GM15510 (cell line): ENCODE results near the gene CHTF18.

Source experiments
- POLR2A ChIP-seq: IDR thresholded peaks from 3 replicates; pipeline ENCODE4 v1.6.1; 2011; ENCODE audit warnings: borderline replicate concordance; ENCODE audit not compliant: insufficient read length; ENCODE audit errors: extremely low read depth

The CHTF18 gene

DNA sequence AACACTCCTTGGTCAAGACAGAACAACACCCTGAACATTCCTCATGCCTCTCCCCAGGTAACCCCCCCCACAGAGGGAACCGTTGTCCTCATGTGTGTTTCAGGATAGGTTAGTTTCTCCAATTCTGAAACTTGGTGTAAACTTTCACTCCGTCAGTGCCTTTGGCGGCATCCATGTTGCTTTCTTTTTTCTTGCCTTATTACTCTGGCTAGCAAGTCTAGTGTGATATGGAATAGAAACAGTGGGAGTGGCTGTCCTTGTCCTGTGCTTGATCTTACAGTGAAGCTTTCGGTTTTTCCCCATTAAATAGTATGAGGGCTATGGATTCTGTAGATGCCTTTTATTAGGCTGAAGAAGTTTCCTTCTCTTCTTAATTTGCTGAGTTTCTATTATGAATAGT is 47.8 kb downstream of the CHTF18 start:
- no peak for TF ChIP-seq POLR2A

DNA sequence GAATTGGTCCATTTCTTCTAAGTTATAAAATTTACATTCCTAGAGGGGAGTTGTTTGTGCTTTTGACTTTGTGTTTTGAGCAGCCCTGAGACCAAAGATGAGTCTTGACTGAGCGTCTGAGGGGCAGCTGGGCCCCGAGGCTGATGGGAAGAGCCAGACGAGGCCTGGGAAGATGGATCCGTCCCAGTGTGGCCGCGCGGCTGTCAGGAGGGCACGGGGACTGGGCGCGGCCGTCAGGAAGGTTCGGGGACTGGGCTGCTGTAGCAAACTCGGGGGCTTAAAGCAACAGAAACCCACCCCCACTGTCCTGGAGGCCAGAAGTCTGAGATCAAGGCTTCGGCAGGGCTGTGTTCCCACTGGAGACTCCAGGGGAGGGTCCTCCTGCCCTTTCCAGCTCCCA is 50.3 kb downstream of the CHTF18 start:
- TF ChIP-seq POLR2A = no peak

DNA sequence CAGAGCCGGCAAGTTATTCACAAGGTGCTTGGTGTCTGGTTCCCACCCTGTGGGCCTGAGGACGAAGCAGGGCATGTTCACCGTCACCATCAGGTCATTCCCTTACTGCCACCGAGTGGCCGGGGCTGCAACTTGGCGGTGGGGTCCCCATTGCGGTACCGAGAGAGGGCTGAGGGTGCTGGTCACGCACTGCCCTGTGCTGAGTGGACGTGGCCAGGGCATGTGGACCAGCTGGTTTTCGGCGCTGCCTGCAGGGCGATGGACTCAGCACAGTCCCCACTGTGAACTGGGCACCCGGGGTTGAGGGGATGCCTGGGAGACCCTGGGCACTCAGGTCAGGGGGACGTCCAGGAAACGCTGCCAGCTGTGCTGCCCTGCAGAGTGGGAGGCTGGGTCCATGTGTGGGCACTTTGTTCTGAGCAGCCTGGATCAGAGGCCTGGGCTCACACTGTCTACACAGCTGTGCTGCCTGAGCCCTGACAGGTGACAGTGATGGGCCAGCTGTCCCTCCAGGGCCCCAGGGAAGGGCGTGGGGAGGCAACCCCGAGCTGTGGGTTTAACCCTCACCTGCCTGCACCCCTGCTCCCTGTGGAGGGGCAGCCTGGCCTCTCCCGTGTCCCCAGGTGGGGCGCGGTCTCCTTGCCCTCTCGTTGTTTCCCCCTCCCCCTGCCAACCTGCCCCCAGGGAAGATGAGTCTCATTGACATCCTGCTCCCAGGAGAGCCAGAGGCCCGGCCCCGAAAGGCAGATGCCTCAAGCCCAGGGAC is 51.4 kb downstream of the CHTF18 start:
- no peak for TF ChIP-seq POLR2A

DNA sequence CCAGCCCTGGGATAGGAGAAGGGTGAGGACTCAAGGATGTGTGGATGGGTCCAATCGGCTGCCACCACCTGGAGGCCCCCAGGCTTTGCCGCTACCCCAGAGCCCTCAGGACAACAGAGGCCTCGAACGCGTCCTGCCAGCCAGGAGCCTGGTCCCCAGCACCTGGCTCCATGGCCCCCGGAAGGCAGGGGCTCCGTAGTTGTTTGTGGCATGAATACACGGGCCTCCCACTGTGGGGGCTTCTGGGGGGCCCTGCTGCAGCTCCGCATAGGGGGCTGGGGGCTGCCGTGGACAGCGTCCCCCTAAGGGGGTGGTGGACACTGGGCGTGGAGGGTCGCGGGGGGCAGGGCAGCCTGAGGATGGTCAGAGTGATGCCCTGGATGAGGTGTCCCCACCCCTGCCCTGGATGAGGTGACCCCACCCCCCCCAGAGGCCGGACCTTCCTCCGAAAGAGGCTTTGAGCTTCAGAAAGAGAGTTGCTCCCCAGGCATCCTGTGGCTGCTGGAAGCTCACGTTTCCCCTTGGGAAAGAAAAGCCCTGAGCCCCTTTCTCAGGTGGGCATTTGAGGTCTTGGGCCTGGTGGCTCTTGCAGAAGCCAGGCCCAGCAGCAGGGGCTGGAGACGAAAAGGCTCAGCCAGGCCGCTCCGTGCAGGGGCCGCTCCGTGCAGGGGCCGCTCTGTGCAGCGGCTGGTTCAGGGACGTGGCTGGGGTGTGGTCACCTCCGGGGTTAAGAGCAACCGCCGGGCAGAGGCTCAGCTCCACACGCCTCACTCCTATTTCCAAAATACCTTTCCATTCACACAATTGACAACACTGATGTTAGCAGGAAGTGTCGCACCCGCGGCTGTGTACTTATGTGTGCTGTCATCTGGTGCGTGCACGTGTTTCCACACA is 52.4 kb downstream of the CHTF18 start:
- TF ChIP-seq POLR2A = no peak

DNA sequence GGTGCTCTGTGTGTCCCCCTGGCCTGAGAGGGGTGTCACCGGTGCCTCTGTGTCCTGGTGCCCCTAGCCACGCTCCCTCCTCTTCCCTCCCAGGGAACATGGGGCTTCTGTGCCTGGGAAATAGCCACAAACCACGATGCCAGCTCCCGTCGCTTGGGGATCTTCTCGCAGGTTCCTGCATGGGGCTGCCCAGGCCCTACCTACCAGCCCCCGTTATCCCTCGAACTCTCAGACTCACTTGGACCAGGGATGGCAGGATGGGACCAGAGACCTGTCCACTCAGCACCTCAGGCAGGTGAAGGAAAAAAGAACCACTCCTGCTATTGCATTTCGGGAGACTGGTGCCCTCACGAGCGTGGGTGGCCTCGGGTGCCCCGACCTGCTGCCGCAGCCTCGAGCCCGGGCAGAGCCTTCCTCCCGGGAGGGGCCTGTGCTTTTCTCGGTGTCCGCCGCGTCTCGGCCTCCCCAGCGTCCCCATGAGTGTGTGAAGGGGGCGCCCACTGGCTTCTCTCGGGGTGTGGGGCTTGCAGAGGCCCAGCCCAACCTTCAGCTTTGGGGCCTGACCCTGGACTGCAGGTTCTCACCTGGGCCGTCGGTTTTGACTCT is 53.1 kb downstream of the CHTF18 start:
- no peak for TF ChIP-seq POLR2A

DNA sequence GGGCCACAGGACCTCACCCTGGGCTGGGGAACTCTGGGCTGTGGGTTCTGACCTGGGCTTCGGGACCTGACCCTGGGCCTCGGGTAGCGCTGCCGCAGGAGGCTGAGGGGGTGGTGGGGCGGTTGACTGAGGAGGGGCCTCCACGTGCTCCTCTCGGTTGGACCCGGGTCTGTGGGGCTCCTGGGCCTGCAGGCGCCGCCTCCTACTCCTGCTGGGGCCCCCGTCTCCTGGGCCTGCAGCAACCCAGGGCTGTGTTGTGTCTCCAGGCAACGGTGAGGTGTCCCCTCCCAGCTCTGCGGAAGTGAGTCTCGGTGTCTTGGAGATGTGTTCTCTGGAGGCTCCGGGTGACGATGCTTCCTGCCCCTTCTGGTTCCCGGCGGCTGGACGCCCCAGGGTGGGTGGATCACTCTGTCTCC is 53.6 kb downstream of the CHTF18 start:
- no peak for TF ChIP-seq POLR2A

DNA sequence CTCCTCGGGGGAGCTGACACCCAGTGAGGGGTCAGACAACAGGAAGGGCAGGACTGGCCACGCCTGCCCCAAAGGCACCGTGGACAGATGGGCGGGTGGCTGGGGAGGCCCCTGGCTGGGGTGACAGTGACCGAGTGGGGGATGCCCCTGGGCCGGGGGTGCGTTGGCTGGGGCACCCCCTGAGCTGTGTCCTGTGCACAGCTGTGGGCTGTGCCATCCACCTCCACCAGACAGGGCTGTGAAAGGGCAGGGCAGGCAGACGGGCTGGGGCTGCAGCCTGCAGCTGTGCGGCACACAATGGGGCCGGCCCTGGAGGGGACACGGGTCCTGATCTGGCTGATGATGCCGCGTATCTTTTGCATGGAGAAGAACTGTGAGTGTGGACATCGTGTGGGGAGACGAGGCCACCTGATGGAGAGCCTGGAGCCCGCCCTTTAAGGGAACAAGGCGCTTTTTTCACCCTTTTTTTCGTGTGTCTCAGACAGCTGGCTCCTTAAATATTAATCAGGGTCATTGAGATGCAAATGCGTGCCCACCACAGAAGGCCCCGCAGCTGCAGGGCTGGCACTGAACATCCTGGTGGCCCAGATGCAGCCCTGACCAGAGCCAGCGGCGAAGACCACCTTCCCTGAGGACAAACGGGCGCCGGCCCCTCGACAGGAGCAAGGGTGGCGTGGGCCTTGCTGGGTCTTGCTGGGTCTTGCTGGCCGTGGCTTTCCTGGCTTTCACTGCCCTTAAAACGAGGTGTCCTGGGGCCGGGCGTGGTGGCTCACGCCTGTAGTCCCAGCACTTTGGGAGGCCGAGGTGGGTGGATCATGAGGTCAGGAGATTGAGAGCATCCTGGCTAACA is 54.5 kb downstream of the CHTF18 start:
- TF ChIP-seq POLR2A = no peak

DNA sequence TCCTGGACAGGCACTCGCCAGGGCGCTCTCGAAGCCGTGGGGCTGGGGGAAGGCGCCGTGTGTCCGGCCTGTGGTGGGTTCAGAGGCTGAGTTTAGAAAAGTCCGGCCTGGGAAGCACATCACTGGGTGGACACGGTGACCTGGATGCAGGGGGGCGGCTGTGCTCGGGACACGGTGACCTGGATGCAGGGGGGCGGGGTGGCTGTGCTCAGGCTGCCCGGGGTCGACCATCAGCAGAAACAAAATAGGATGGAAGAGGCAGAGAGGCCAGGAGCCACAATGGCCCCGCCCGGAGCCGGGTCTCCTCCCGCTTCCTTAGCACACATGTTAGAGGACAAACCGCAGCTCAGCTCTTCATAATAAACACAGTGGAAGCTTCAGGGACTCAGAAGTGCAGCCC is 55.4 kb downstream of the CHTF18 start:
- no peak for TF ChIP-seq POLR2A

DNA sequence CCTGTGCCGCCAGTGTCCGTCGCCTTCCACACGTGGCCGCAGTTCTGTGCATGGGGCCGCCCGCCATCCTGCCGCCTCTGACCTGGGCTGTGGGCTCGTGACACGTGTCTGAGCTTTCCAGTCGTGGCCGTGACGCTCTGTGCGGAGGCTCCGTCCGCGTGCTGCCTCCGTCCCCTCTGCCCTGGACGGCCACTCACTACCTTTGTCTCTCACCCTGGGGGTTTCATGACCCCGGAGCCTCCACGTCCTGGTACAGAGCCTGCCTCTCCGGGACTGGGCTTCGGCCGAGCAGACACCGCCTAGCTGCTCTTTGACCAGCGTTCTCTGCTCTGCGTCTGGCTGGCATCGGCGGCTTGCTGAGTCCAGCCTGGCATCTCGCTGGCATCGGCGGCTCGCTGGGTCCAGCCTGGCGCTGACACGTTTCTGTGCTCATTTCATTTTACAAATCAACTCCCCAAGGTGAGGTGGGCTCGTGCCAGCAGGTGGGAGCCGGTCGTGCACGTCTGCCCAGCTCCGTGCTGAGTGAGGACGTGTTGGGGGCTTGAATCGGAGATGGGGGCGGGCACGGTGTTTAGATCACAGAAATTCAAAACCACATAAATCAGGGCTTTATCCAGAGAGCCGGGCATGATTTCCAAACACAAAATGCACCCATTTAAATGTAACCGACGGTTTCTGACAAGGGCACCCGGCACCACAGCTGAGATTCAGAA is 56.4 kb downstream of the CHTF18 start:
- TF ChIP-seq POLR2A = no peak

DNA sequence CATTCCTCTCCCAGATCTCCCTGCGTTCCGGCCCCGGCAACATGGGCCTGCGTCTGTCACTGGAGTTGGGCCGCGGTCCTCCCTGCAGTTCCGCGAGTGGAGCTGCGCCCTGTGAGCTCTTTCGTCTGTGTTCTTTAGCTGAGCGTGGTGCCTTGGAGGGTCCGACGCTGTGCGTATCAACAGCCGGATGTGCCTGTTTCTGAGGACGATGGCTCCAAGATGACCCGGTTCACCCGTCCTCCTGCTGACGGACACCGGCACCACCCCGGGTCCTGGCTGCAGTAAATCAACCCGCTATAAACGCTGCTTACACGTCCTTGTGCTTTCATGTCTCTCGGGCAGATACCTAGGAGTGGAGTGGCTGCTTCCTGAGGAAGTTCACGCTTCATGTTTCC is 56.9 kb downstream of the CHTF18 start:
- no peak for TF ChIP-seq POLR2A

DNA sequence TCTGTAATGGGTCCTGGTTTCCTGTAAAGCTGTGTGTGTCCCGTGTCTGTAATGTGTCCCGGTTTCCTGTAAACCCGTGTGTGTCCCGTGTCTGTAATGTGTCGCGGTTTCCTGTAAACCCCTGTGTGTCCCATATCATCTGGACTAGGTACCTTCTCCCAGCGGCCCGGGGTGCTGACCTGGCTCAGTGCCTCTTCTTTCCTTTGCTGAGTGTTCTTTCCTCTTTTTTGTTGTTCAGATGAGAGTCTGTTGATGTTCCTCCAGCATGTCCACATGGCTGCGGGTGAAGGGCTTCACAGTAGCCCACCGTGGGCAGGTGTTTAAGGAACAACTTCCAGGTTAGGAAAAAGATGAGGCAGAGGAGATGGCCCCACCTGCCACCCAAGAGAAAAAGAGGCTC is 58.7 kb downstream of the CHTF18 start:
- no peak for TF ChIP-seq POLR2A
